Right atrium auricular region (tissue), 2 donors: ENCODE results near the gene SIRT3. TPM values are rescaled to one million over a fixed set of nuclear protein-coding genes. Genes with fewer than 3 reads are reported as not detected.
"Not testable (repeated sequence)": the region's sequence is repeated elsewhere in the genome, so short reads cannot be mapped to it uniquely, and the experiment has no call there.

Experiments used
- DNase-seq: peaks from one replicate; pipeline ENCODE4 v3.0.0-alpha.2; 2019; ENCODE audit warnings: low spot score
- H3K27ac ChIP-seq, 2 donors: fragments of 200-600 bp; sonication (generic); 1 replicate in 1 of 2; 2 replicates in 1 of 2; pipeline ENCODE4 v1.5.1; 2016 to 2019
- H3K27me3 ChIP-seq, 2 donors: fragments of 200-600 bp; sonication (generic); one replicate each; pipeline versions ENCODE4 v1.5.1 to v1.6.0; 2017 to 2019
- H3K36me3 ChIP-seq: fragments of 200-600 bp; sonication (generic); one replicate; pipeline ENCODE4 v1.5.1; 2016
- H3K4me1 ChIP-seq, 2 donors: fragments of 200-600 bp; sonication (generic); one replicate each; pipeline versions ENCODE4 v1.5.1 to v1.6.0; 2017 to 2019
- H3K4me3 ChIP-seq, 2 donors: fragments of 200-600 bp; sonication (generic); 1 replicate in 1 of 2; 2 replicates in 1 of 2; pipeline ENCODE4 v1.5.1; 2017 to 2019; ENCODE audit warnings: mild to moderate bottlenecking in 1 of 2, moderate library complexity in 1 of 2
- H3K9me3 ChIP-seq, 2 donors: fragments of 200-600 bp; sonication (generic); one replicate each; pipeline ENCODE4 v1.5.1; 2019
- total RNA-seq, 2 donors: library from RNA; depleted of rRNA; stranded (reverse); fragments of >200 nt; gene quantifications; one replicate each; pipeline ENCODE4 v1.1.0, GENCODE V29; 2016
- TF ChIP-seq, protein P1 (sequence below), 2 donors: fragments of 200-600 bp; sonication (generic); IDR thresholded peaks; one replicate each; pipeline ENCODE4 v1.5.1; 2019; ENCODE audit warnings: antibody characterized with exemption in 2 of 2

Gene SIRT3
- total RNA-seq, 2 donors from 2014 or later, result 18.3 to 31.4 TPM

DNA sequence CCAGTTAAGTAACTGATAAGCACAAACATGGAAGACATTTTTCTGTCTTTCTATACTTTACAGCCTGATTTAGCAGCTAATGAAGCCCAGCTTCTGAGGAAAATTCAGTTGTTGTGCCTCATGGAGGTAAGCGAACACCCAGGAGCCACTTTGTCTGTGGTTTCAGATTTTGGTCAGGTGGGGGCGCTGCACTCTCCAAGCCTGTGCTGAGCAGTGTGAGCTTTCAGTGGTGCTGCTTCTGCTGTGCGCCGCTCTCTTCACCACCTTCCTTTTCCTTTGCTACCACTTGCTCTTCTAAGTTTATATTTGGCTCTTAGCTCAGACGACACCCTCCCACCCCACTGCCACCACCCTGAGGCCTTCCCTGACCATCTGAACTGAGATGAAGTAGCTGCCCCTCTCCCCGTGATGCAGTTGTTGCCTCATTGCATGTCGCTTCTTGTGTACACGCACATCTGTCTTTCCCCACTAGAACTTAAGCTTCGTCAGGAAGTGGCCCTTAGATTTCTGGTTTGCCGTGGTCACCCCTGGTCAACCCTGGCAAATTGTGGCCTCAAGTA is 14.7 kb upstream of the SIRT3 start:
- no peak for DNase-seq
- peaks cover 73% of the 10 kb centered on the region for H3K36me3 ChIP-seq

DNA sequence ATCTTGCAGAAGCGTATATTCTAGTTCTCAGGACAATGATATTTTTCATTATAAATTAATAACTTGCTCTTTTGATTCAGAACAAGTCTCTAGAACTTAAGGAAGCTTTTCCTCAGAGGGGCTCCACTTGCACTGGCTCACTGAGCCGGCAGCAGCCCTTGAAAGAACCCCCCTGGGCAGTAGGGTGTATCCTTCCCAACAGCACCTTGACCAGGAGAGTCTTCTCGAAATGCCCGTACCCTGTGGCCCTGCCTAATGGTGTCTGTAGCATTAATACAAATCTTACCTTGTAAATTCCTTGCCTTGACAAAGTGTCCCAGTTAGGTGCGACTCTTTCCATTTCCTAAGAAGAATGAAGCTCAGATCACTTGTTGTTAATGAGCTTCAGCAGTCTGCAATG is 14.1 kb upstream of the SIRT3 start:
- Histone ChIP-seq H3K4me1 (no peaks in the 10 kb centered on the region), H3K4me3 (no peak overlapping the region), H3K27me3 (no peaks in the 10 kb centered on the region), H3K36me3 (peaks cover 77% of the 10 kb centered on the region), H3K9me3 (no peaks in the 10 kb centered on the region), H3K27ac (no peak overlapping the region)
- no peak for DNase-seq
- TF ChIP-seq, protein P1, sequence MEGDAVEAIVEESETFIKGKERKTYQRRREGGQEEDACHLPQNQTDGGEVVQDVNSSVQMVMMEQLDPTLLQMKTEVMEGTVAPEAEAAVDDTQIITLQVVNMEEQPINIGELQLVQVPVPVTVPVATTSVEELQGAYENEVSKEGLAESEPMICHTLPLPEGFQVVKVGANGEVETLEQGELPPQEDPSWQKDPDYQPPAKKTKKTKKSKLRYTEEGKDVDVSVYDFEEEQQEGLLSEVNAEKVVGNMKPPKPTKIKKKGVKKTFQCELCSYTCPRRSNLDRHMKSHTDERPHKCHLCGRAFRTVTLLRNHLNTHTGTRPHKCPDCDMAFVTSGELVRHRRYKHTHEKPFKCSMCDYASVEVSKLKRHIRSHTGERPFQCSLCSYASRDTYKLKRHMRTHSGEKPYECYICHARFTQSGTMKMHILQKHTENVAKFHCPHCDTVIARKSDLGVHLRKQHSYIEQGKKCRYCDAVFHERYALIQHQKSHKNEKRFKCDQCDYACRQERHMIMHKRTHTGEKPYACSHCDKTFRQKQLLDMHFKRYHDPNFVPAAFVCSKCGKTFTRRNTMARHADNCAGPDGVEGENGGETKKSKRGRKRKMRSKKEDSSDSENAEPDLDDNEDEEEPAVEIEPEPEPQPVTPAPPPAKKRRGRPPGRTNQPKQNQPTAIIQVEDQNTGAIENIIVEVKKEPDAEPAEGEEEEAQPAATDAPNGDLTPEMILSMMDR (IDR thresholded peaks at IDR 0.05), result no peak

More for the DNA sequence above, 14.7 kb upstream of the SIRT3 start:
- Histone ChIP-seq H3K27ac (no peak overlapping the region), H3K9me3 (no peaks in the 10 kb centered on the region), H3K4me3 (no peak overlapping the region), H3K4me1 (no peaks in the 10 kb centered on the region), H3K27me3 (no peaks in the 10 kb centered on the region)
- TF ChIP-seq, protein P1 (IDR thresholded peaks at IDR 0.05), result peak in 1 of 2 donors; percentile 68

DNA sequence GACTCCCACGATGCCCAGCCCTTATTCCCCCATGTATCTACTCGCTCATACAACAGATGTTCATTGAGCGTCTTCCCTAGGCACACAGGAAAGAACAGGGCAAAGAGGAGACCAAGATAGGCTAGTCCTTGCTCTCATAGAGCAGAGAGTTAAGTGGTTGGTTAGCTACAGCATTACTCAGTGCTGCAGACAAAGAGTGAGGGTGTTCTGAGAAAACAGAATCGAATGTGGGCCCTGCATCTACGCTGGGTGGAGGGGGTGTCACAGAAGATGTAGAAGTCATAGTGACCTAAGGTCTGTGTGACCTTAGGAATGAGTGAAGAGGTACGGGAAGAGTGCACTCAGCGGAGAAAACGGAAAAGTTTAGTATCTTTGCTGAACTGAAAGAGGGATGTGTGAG is 12.9 kb upstream of the SIRT3 start:
- DNase-seq, result no peak
- Histone ChIP-seq H3K36me3 (peaks cover 89% of the 10 kb centered on the region), H3K4me1 (no peaks in the 10 kb centered on the region), H3K4me3 (no peak overlapping the region), H3K9me3 (no peaks in the 10 kb centered on the region), H3K27me3 (no peaks in the 10 kb centered on the region), H3K27ac (no peak overlapping the region)
- TF ChIP-seq, protein P1 (IDR thresholded peaks at IDR 0.05), result no peak

DNA sequence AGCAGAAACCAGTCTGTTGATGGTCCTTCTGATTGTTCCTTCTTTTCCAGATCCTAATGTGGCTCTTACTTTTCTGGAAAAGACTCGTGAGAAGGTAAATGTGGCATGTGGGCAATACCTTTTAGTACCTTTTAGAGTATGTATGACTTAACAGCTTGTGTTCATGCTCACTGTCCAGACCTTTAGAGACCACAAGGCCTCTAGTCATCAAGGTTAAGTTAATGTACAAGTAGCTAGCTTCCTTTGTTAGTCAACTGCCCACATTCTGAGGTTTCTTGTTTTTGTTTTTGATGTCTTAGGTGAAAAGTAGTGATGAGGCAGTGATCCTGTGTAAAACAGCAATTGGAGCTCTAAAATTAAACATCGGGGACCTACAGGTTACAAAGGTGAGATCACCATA is 8.2 kb upstream of the SIRT3 start:
- Histone ChIP-seq H3K9me3 (no peaks in the 10 kb centered on the region), H3K36me3 (peaks cover 72% of the 10 kb centered on the region), H3K4me1 (peaks cover 0 to 10% of the 10 kb centered on the region in 2 donors), H3K27ac (no peak overlapping the region), H3K27me3 (no peaks in the 10 kb centered on the region), H3K4me3 (no peak overlapping the region)
- TF ChIP-seq, protein P1 (IDR thresholded peaks at IDR 0.05), result no peak
- DNase-seq, result no peak

DNA sequence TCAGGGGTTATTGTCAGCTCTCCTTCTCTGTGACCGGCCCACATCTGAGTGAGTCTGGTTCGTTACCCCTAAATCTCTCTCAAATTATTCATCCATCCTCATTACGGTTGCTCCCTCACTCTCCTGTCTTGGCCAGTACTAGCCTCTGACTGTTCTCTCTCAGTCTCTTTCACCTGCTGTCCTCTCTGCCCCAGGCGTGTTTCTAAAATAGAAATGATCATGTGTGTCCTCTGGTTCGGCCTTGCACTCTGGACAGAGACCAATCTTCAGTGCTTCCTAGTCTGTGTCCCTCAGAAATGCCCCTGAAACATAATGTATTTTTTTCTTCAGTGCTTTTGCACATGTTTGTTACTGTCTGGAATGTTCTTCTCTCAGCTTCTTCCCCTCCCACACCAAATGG is 5.5 kb upstream of the SIRT3 start:
- Histone ChIP-seq H3K9me3 (no peaks in the 10 kb centered on the region), H3K4me1 (peaks cover 0 to 23% of the 10 kb centered on the region in 2 donors), H3K27me3 (no peaks in the 10 kb centered on the region), H3K36me3 (peaks cover 51% of the 10 kb centered on the region), H3K4me3 (no peak overlapping the region), H3K27ac (peak overlapping the region; percentile 56 to 60)
- no peak for DNase-seq
- TF ChIP-seq, protein P1 (IDR thresholded peaks at IDR 0.05), result no peak

DNA sequence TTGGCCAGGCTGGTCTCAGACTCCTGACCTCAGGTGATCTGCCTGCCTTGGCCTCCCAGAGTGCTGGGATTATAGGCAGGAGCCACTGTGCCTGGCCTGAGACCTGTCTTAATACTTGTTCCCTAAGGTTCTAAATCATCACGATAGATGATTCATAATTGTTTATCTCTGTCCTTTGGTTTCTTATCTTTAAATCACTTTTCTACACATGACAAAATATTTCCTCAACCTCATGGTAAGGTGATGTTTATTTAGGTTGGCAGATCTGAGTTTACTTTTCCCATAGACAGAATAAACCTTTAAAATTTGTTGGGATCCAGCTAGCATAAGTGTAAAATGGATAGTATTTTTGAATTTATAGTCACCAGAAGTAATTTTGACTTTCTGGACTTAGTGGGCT is 4.2 kb upstream of the SIRT3 start:
- no peaks in the 10 kb centered on the region for H3K27me3 ChIP-seq
- peaks cover 39% of the 10 kb centered on the region for H3K36me3 ChIP-seq
- no peak overlapping the region for H3K4me3 ChIP-seq
- H3K4me1 ChIP-seq, result peaks cover 0 to 27% of the 10 kb centered on the region in 2 donors
- no peaks in the 10 kb centered on the region for H3K9me3 ChIP-seq
- H3K27ac ChIP-seq, result no peak overlapping the region
- DNase-seq, result no peak
- TF ChIP-seq, protein P1 (IDR thresholded peaks at IDR 0.05), result no peak

DNA sequence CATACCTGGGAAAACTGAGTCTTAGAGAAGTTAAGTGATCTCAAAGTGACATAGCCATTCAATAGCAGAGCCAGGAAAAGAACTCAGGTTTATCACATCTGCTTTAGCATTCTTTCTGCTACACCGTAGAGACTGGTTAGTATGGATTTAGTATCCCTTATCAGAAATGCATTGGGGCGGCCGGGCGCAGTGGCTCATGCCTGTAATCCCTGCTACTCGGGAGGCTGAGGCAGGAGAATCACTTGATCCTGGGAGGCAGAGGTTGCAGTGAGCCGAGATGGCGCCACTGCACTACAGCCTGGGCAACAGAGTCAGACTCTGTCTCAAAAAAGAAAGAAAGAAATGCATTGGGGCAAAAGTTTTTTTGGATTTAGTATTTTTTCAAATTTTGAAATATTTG is 2.2 kb upstream of the SIRT3 start:
- DNase-seq, H3K4me3 ChIP-seq, H3K27me3 ChIP-seq, H3K9me3 ChIP-seq, H3K27ac ChIP-seq: not testable (repeated sequence)
- Histone ChIP-seq H3K4me1 (peaks cover 0 to 35% of the 10 kb centered on the region in 2 donors), H3K36me3 (peaks cover 20% of the 10 kb centered on the region)
